ENCODE data around the gene SUMO1. TPM values are rescaled to one million over a fixed set of nuclear protein-coding genes. Genes with fewer than 3 reads are reported as not detected.
A peak's percentile ranks its signal among the peaks of the same experiment; 100 is the strongest.
"Not testable (repeated sequence)": the region's sequence is repeated elsewhere in the genome, so short reads cannot be mapped to it uniquely, and the experiment has no call there.

The SUMO1 gene
- total RNA-seq, 4 donors from 2014 or later = 45.2 to 55.5 (median 52.7) TPM

GRCh38 chr2:202267495-202267894 is 29.1 kb upstream of the SUMO1 start:
- no peak for ATAC-seq (ENCODE audit: low FRiP score)
- no peak for DNase-seq (ENCODE audit: low spot score)
- TF ChIP-seq CTCF (IDR thresholded peaks at IDR 0.05) = no peak

- peak; percentile 95 for ATAC-seq (ENCODE audit: low FRiP score)
- DNase-seq (ENCODE audit: low spot score) = peak; percentile 67
- TF ChIP-seq CTCF (IDR thresholded peaks at IDR 0.05) = no peak
Measured at GRCh38 chr2:202265467-202266277, 27.3 kb upstream of the SUMO1 start, which contains the start of gene NOP58. Gene NOP58, plus strand, starts transcription at chr2:202265763. Its CDS starts 179 bp downstream, at chr2:202265942.

- ATAC-seq (ENCODE audit: low FRiP score) (no peak), DNase-seq (ENCODE audit: low spot score) (no peak)
- no peak for TF ChIP-seq CTCF (IDR thresholded peaks at IDR 0.05)
Measured at GRCh38 chr2:202261531-202261930, 23.1 kb upstream of the SUMO1 start.

- ATAC-seq (ENCODE audit: low FRiP score) (no peak), DNase-seq (ENCODE audit: low spot score) (no peak)
- no peak for TF ChIP-seq CTCF (IDR thresholded peaks at IDR 0.05)
Measured at GRCh38 chr2:202251494-202251893, 13.1 kb upstream of the SUMO1 start.

GRCh38 chr2:202249521-202250253 is 11.3 kb upstream of the SUMO1 start:
- TF ChIP-seq CTCF (IDR thresholded peaks at IDR 0.05) = no peak
- no peak for ATAC-seq (ENCODE audit: low FRiP score)
- DNase-seq (ENCODE audit: low spot score) = no peak

GRCh38 chr2:202247710-202248109 is 9.3 kb upstream of the SUMO1 start:
- DNase-seq (ENCODE audit: low spot score); ATAC-seq (ENCODE audit: low FRiP score): not testable (repeated sequence)

- ATAC-seq (ENCODE audit: low FRiP score) (peak; percentile 55), DNase-seq (ENCODE audit: low spot score) (no peak)
- no peak for TF ChIP-seq CTCF (IDR thresholded peaks at IDR 0.05)
Measured at GRCh38 chr2:202237787-202238233, 587 bp downstream of the SUMO1 start.
